Lung (tissue), 12 donors: ENCODE measurements around the gene KCNB1. TPM values are rescaled to one million over a fixed set of nuclear protein-coding genes. Genes with fewer than 3 reads are reported as not detected.

Experiments
- ATAC-seq: fragments of 200-7000 bp; cut with Tn5 transposase; one replicate; pipeline ENCODE4 v1.9.1; 2020; ENCODE audit warnings: moderate number of reproducible peaks; ENCODE audit not compliant: insufficient read depth, low FRiP score
- DNase-seq, 3 donors: peaks; one replicate each; pipeline ENCODE4 v3.0.0-alpha.2; 2013 to 2017
- H3K27ac ChIP-seq, 2 donors: one replicate each; pipeline ENCODE4 v1.5.1; 2013; ENCODE audit warnings: mild to moderate bottlenecking in 2 of 2, moderate library complexity in 2 of 2, control low read depth in 1 of 2, inconsistent platforms in 1 of 2, low read depth in 1 of 2, low read length in 1 of 2
- H3K27me3 ChIP-seq, 3 donors: one replicate each; pipeline ENCODE4 v1.5.1; 2013; ENCODE audit warnings: low read length in 2 of 3; ENCODE audit not compliant: control insufficient read depth in 3 of 3, insufficient read depth in 3 of 3
- H3K36me3 ChIP-seq, 4 donors: one replicate each; pipeline ENCODE4 v1.5.1; 2013; ENCODE audit warnings: low read length in 4 of 4, mild to moderate bottlenecking in 1 of 4, moderate library complexity in 1 of 4; ENCODE audit not compliant: control insufficient read depth in 4 of 4, insufficient read depth in 4 of 4
- H3K4me1 ChIP-seq, 5 donors: one replicate each; pipeline ENCODE4 v1.5.1; 2013; ENCODE audit warnings: low read length in 5 of 5, mild to moderate bottlenecking in 2 of 5, moderate library complexity in 1 of 5; ENCODE audit not compliant: control insufficient read depth in 5 of 5, insufficient read depth in 5 of 5
- H3K4me3 ChIP-seq: one replicate; pipeline ENCODE4 v1.5.1; 2013; ENCODE audit warnings: mild to moderate bottlenecking, control low read depth, moderate library complexity
- H3K9ac ChIP-seq, 2 donors: one replicate each; pipeline ENCODE4 v1.5.1; 2013; ENCODE audit warnings: low read length in 2 of 2, control low read depth in 1 of 2; ENCODE audit not compliant: insufficient read depth in 1 of 2
- H3K9me3 ChIP-seq, 4 donors: one replicate each; pipeline ENCODE4 v1.5.1; 2013; ENCODE audit warnings: low read length in 3 of 4, mild to moderate bottlenecking in 1 of 4, moderate library complexity in 1 of 4; ENCODE audit not compliant: control insufficient read depth in 4 of 4, insufficient read depth in 3 of 4
- CTCF ChIP-seq: IDR thresholded peaks from 2 replicates; pipeline ENCODE4 v1.5.1; 2012; ENCODE audit warnings: mild to moderate bottlenecking; ENCODE audit errors: control extremely low read depth, extremely low read depth
- WGBS, 2 donors: extraction: QIAGEN DNeasy Blood & Tissue Kit; methylation state at CpG; one replicate each; pipeline ENCODE4 v1.1.7; 2013; 5-methylcytosine and 5-hydroxymethylcytosine counted together
- polyA plus RNA-seq, 2 donors: library from polyadenylated mRNA; stranded (reverse); fragments of 200-250 nt; gene quantifications; one replicate each; pipeline ENCODE4 v1.2.1, GENCODE V29; 2013
- total RNA-seq, 2 donors: library from RNA; depleted of rRNA in 1 of 2; stranded (reverse); fragments of >200 nt in 1 of 2; gene quantifications; one replicate each; pipeline ENCODE4 v1.2.1, GENCODE V29; 2014 to 2021
- donor health status: control.
- donor health status: control.
- donor health status: Bipolar disorder and iron deficiency.
- donor health status: healthy.
- donor health status: DM: yes; HTN: yes; CAD: no.

The KCNB1 gene
- total and polyA plus RNA-seq, 4 donors, result 0.11 to 1.0 (median 0.57) TPM

- Histone ChIP-seq H3K36me3 (no peaks in the 10 kb centered on the region), H3K4me1 (peaks cover 0 to 7% (median 0%) of the 10 kb centered on the region in 5 donors), H3K9me3 (peaks cover 0 to 4% (median 0%) of the 10 kb centered on the region in 4 donors), H3K27ac (no peak overlapping the region), H3K9ac (no peak overlapping the region), H3K4me3 (no peak overlapping the region), H3K27me3 (no peaks in the 10 kb centered on the region)
- DNase-seq, result no peak
- no peak for ATAC-seq
- 84 to 86% methylated on average over 7 of the region's 7 CpGs for WGBS, 2 donors
- no peak for TF ChIP-seq CTCF
Measured at GRCh38 chr20:49379338-49379737, 103.1 kb downstream of the KCNB1 start.

GRCh38 chr20:49377326-49377725 lies 105.1 kb downstream of the KCNB1 start:
- ATAC-seq, result no peak
- Histone ChIP-seq H3K36me3 (no peaks in the 10 kb centered on the region), H3K4me1 (peaks cover 0 to 7% (median 0%) of the 10 kb centered on the region in 5 donors), H3K27me3 (peaks cover 0 to under 1% (median 0%) of the 10 kb centered on the region in 3 donors), H3K4me3 (no peak overlapping the region), H3K9ac (no peak overlapping the region), H3K27ac (no peak overlapping the region), H3K9me3 (peaks cover 0 to 4% (median 0%) of the 10 kb centered on the region in 4 donors)
- 71 to 91% methylated on average over 4 of the region's 4 CpGs for WGBS, 2 donors
- DNase-seq, result no peak
- no peak for TF ChIP-seq CTCF

GRCh38 chr20:49375170-49375569 lies 107.3 kb downstream of the KCNB1 start:
- Histone ChIP-seq H3K4me1 (peaks cover 0 to under 1% (median 0%) of the 10 kb centered on the region in 5 donors), H3K27me3 (peaks cover 0 to 11% (median 3%) of the 10 kb centered on the region in 3 donors), H3K36me3 (no peaks in the 10 kb centered on the region), H3K4me3 (no peak overlapping the region), H3K9me3 (peaks cover 0 to 4% (median 0%) of the 10 kb centered on the region in 4 donors), H3K27ac (no peak overlapping the region), H3K9ac (no peak overlapping the region)
- 85 to 95% methylated on average over 3 of the region's 3 CpGs for WGBS, 2 donors
- DNase-seq (no peak), ATAC-seq (no peak)
- no peak for TF ChIP-seq CTCF
